ENCODE measurements around the gene NEK4. TPM values are rescaled to one million over a fixed set of nuclear protein-coding genes. Genes with fewer than 3 reads are reported as not detected.
"Not testable (repeated sequence)": the region's sequence is repeated elsewhere in the genome, so short reads cannot be mapped to it uniquely, and the experiment has no call there.

The NEK4 gene
- total RNA-seq, 1 donor from 2014 or later, result 21.1 TPM

GRCh38 chr3:52696830-52697631 lies 73.7 kb downstream of the NEK4 start:
- DNase-seq, result no peak

GRCh38 chr3:52695798-52696671 lies 74.7 kb downstream of the NEK4 start:
- no peak for DNase-seq

- no peak for DNase-seq
Measured at GRCh38 chr3:52694528-52695189, 76.1 kb downstream of the NEK4 start.

GRCh38 chr3:52693071-52693470 lies 77.7 kb downstream of the NEK4 start:
- no peak for DNase-seq

GRCh38 chr3:52690560-52690959 lies 80.2 kb downstream of the NEK4 start:
- DNase-seq, result no peak

GRCh38 chr3:52689151-52689550 lies 81.6 kb downstream of the NEK4 start:
- DNase-seq, result no peak

GRCh38 chr3:52688266-52688665 lies 82.5 kb downstream of the NEK4 start:
- DNase-seq, result peak; percentile 11

GRCh38 chr3:52685709-52686691 lies 84.7 kb downstream of the NEK4 start, which contains the start of the genes GNL3 and PBRM1:
GNL3 (plus strand) TSS chr3:52686032; CDS start chr3:52686093, 61 bp downstream.
PBRM1 (minus strand) TSS chr3:52685913.
- peak; percentile 98 for DNase-seq

- DNase-seq, result peak; percentile 88
Measured at GRCh38 chr3:52685285-52685708, 85.4 kb downstream of the NEK4 start.

GRCh38 chr3:52684184-52684583 lies 86.6 kb downstream of the NEK4 start:
- DNase-seq, result no peak

- no peak for DNase-seq
Measured at GRCh38 chr3:52683611-52684010, 87.1 kb downstream of the NEK4 start.

GRCh38 chr3:52682016-52682415 lies 88.7 kb downstream of the NEK4 start:
- peak; percentile 22 for DNase-seq

GRCh38 chr3:52681596-52681995 lies 89.1 kb downstream of the NEK4 start:
- no peak for DNase-seq

- DNase-seq, result no peak
Measured at GRCh38 chr3:52679811-52680210, 90.9 kb downstream of the NEK4 start.

- DNase-seq, result no peak
Measured at GRCh38 chr3:52679199-52679538, 91.6 kb downstream of the NEK4 start.

- no peak for DNase-seq
Measured at GRCh38 chr3:52678265-52679198, 92.2 kb downstream of the NEK4 start.

GRCh38 chr3:52676201-52676600 lies 94.5 kb downstream of the NEK4 start:
- not testable (repeated sequence) for DNase-seq

- no peak for DNase-seq
Measured at GRCh38 chr3:52671676-52672075, 99.1 kb downstream of the NEK4 start.

- DNase-seq, result no peak
Measured at GRCh38 chr3:52670621-52671521, 99.9 kb downstream of the NEK4 start.

All from tongue (tissue), 2 donors.